GM23338 (cell line): ENCODE measurements around the gene LTBP3. TPM values are rescaled to one million over a fixed set of nuclear protein-coding genes. Genes with fewer than 3 reads are reported as not detected.

Source experiments
- ATAC-seq: fragments of 200-7000 bp; cut with Tn5 transposase; 3 replicates; pipeline ENCODE4 v1.9.1; 2020
- DNase-seq: peaks from one replicate; pipeline ENCODE4 v3.0.0-alpha.2; 2015; ENCODE audit warnings: low spot score
- H2AFZ ChIP-seq: fragments of 200-600 bp; sonication (generic); 2 replicates; pipeline ENCODE4 v1.8.0; 2016; ENCODE audit warnings: antibody characterized with exemption, mild to moderate bottlenecking, moderate library complexity
- H3F3A ChIP-seq: fragments of 200-600 bp; sonication (generic); replicated peaks from 2 replicates; pipeline ENCODE4 v1.8.0; 2017; ENCODE audit warnings: antibody characterized with exemption, mixed run types, low read depth
- H3K27ac ChIP-seq: fragments of 200-600 bp; sonication (generic); 2 replicates; pipeline ENCODE4 v1.6.1; 2016; ENCODE audit warnings: low read depth
- H3K27me3 ChIP-seq: fragments of 200-600 bp; sonication (generic); 2 replicates; pipeline ENCODE4 v1.8.0; 2016; ENCODE audit warnings: mild to moderate bottlenecking, mixed run types, moderate library complexity; ENCODE audit not compliant: insufficient read depth
- H3K36me3 ChIP-seq: fragments of 200-600 bp; sonication (generic); 2 replicates; pipeline ENCODE4 v1.8.0; 2016; ENCODE audit warnings: mild to moderate bottlenecking; ENCODE audit not compliant: insufficient read depth
- H3K4me1 ChIP-seq: fragments of 200-600 bp; sonication (generic); 2 replicates; pipeline ENCODE4 v1.8.0; 2016; ENCODE audit warnings: mild to moderate bottlenecking, moderate library complexity; ENCODE audit not compliant: insufficient read depth
- H3K4me2 ChIP-seq: fragments of 200-600 bp; sonication (generic); 2 replicates; pipeline ENCODE4 v1.7.1; 2017; ENCODE audit warnings: mixed run types
- H3K4me3 ChIP-seq: fragments of 200-600 bp; sonication (generic); 2 replicates; pipeline ENCODE4 v1.6.1; 2016; ENCODE audit warnings: mixed run types
- H3K79me2 ChIP-seq: fragments of 200-600 bp; sonication (generic); replicated peaks from 2 replicates; pipeline ENCODE4 v1.8.0; 2017; ENCODE audit warnings: mild to moderate bottlenecking; ENCODE audit not compliant: insufficient read depth
- H3K9me2 ChIP-seq: fragments of 200-600 bp; sonication (generic); 2 replicates; pipeline ENCODE4 v1.8.0; 2017; ENCODE audit not compliant: insufficient read depth
- H4K20me1 ChIP-seq: fragments of 200-600 bp; sonication (generic); replicated peaks from 2 replicates; pipeline ENCODE4 v1.8.0; 2017; ENCODE audit warnings: mild to moderate bottlenecking; ENCODE audit not compliant: insufficient read depth
- H3K27ac Mint-ChIP-seq: 2 replicates; pipeline ENCODE4 v1.8.0; 2020; ENCODE audit warnings: inconsistent platforms, mild to moderate bottlenecking, moderate library complexity, mixed read lengths
- H3K27me3 Mint-ChIP-seq: 3 replicates; pipeline ENCODE4 v1.8.0; 2022; ENCODE audit warnings: low read depth, mild to moderate bottlenecking, moderate library complexity, mixed read lengths, inconsistent platforms; ENCODE audit not compliant: insufficient read depth, poor library complexity
- H3K36me3 Mint-ChIP-seq: 3 replicates; pipeline ENCODE4 v1.8.0; 2021; ENCODE audit warnings: low read depth, mild to moderate bottlenecking, inconsistent platforms, moderate library complexity, mixed read lengths
- H3K4me1 Mint-ChIP-seq: 3 replicates; pipeline ENCODE4 v1.8.0; 2020; ENCODE audit warnings: mild to moderate bottlenecking, inconsistent platforms, mixed read lengths
- H3K4me3 Mint-ChIP-seq: 3 replicates; pipeline ENCODE4 v1.8.0; 2021; ENCODE audit warnings: moderate library complexity, mild to moderate bottlenecking, inconsistent platforms, mixed read lengths
- H3K9me3 Mint-ChIP-seq: 3 replicates; pipeline ENCODE4 v1.8.0; 2020; ENCODE audit warnings: moderate library complexity, mild to moderate bottlenecking, inconsistent platforms, mixed read lengths
- CREB1 ChIP-seq: fragments of 250-450 bp; sonication (Bioruptor Pico); IDR thresholded peaks from 2 replicates; pipeline ENCODE4 v1.5.0; 2020; ENCODE audit warnings: low read depth, mild to moderate bottlenecking, moderate library complexity
- EZH2 ChIP-seq: fragments of 200-600 bp; sonication (generic); IDR thresholded peaks from one replicate; pipeline ENCODE4 v1.8.0; 2017; ENCODE audit warnings: antibody characterized with exemption, mild to moderate bottlenecking, low read depth; ENCODE audit not compliant: unreplicated experiment
- EZH2phosphoT487 ChIP-seq: fragments of 200-600 bp; sonication (generic); IDR thresholded peaks from one replicate; pipeline ENCODE4 v1.8.1; 2018; ENCODE audit warnings: antibody characterized with exemption; ENCODE audit not compliant: unreplicated experiment
- JUNB ChIP-seq: IDR thresholded peaks from one replicate; pipeline ENCODE4 v1.6.1; 2016; ENCODE audit warnings: antibody characterized with exemption; ENCODE audit not compliant: unreplicated experiment
- NANOG ChIP-seq: IDR thresholded peaks from 2 replicates; pipeline ENCODE4 v1.6.1; 2016; ENCODE audit warnings: antibody characterized with exemption, borderline replicate concordance
- POLR2AphosphoS5 ChIP-seq: IDR thresholded peaks from 2 replicates; pipeline ENCODE4 v1.6.1; 2016; ENCODE audit warnings: antibody characterized with exemption, low read depth
- STAT1 ChIP-seq: IDR thresholded peaks from one replicate; pipeline ENCODE4 v1.6.1; 2016; ENCODE audit warnings: antibody characterized with exemption; ENCODE audit not compliant: unreplicated experiment
- ZNF114 ChIP-seq: fragments of 250-450 bp; sonication (Bioruptor Pico); IDR thresholded peaks from 2 replicates; pipeline ENCODE4 v1.5.0; 2020; ENCODE audit warnings: mild to moderate bottlenecking, moderate library complexity
- ZNF331 ChIP-seq: fragments of 250-450 bp; sonication (Bioruptor Pico); IDR thresholded peaks from 2 replicates; pipeline ENCODE4 v1.5.0; 2020; ENCODE audit warnings: low read depth, mild to moderate bottlenecking, moderate library complexity
- polyA plus RNA-seq: library from polyadenylated mRNA; unstranded; fragments of >200 nt; fragmentation: Nextera tagmentation; extraction: Ambion mirVana; gene quantifications from 2 replicates; pipeline ENCODE4 v1.2.1, GENCODE V29; 2016
- total RNA-seq: library from RNA; depleted of rRNA; stranded (reverse); fragments of >200 nt; shearing (Covaris generic); gene quantifications from 2 replicates; pipeline ENCODE4 v1.2.3, GENCODE V29; 2014
- TF ChIP-seq, protein P1 (sequence below): IDR thresholded peaks from 2 replicates; pipeline ENCODE4 v1.6.1; 2016; ENCODE audit warnings: antibody characterized with exemption
- TF ChIP-seq, protein P2 (sequence below), 2 experiments: fragments of 200-600 bp in 1 of 2; sonication (generic) in 1 of 2; conservative IDR thresholded peaks; 2 replicates each; pipeline versions ENCODE4 v1.5.1 to v1.6.1; 2016 to 2017; ENCODE audit warnings: antibody characterized with exemption in 2 of 2, low read depth in 2 of 2, mild to moderate bottlenecking in 2 of 2, moderate library complexity in 1 of 2
- TF ChIP-seq, protein P3 (sequence below): fragments of 250-450 bp; sonication (Bioruptor Pico); IDR thresholded peaks from 2 replicates; pipeline ENCODE4 v1.5.0; 2020; ENCODE audit warnings: mild to moderate bottlenecking, moderate library complexity
- TF ChIP-seq, protein P4 (sequence below): IDR thresholded peaks from one replicate; pipeline ENCODE4 v1.6.1; 2018; ENCODE audit warnings: antibody characterized with exemption; ENCODE audit not compliant: unreplicated experiment

The LTBP3 gene
- total and polyA plus RNA-seq, 2 experiments from 2014 or later: 9.5 to 29.2 TPM

DNA sequence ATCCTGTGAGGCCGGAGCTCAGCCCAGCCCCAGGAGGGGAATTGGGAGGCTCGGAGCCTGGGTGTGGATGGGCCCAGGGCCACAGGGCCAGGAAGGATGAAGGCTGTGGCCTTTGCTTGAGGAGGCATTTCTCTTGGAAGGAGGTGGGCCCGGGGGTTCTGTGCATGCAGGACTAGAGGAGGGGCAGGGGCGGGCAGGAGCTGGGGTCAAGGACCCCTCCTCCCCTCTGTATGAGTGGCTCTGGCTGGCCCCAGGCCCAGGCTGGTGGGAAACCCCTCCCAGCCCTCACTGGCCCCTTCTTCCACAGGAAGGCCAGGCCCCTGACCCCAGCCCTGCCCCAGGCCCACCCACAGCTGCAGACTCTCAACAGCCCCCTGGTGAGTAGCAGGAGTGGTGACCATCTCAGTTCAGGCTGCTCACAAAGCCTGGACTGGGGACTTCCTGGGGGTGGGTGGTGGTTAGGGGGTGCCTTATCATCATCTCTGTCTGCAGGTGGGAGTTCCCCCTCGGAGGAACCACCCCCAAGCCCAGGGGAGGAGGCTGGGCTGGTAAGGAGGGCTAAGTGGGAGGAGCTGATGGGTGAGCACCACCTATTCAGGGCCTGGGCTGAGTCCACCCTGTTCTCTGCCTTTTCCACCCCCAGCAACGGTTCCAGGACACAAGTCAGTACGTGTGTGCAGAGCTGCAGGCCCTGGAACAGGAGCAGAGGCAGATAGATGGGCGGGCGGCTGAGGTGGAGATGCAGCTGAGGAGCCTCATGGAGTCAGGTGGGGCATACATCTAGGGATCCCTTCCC is 31.5 kb upstream of the LTBP3 start:
- no peaks in the 10 kb centered on the region for H3K36me3 ChIP-seq
- no peak overlapping the region for H3K27ac ChIP-seq
- DNase-seq: no peak
- peaks cover 13% of the 10 kb centered on the region; the same call in 1 of the 2 replicates for H3K4me1 ChIP-seq
- ATAC-seq: no peak
- H3K9me2 ChIP-seq: no peaks in the 10 kb centered on the region
- H3K4me1 Mint-ChIP-seq: peaks cover 26% of the 10 kb centered on the region
- H3K4me3 ChIP-seq: no peak overlapping the region
- H3K4me2 ChIP-seq: no peak overlapping the region
- H3K27ac Mint-ChIP-seq: no peak overlapping the region
- H3K27me3 ChIP-seq: peaks cover 77% of the 10 kb centered on the region
- H3K27me3 Mint-ChIP-seq: peaks cover 61% of the 10 kb centered on the region
- no peaks in the 10 kb centered on the region for H4K20me1 ChIP-seq
- TF ChIP-seq, protein P1, sequence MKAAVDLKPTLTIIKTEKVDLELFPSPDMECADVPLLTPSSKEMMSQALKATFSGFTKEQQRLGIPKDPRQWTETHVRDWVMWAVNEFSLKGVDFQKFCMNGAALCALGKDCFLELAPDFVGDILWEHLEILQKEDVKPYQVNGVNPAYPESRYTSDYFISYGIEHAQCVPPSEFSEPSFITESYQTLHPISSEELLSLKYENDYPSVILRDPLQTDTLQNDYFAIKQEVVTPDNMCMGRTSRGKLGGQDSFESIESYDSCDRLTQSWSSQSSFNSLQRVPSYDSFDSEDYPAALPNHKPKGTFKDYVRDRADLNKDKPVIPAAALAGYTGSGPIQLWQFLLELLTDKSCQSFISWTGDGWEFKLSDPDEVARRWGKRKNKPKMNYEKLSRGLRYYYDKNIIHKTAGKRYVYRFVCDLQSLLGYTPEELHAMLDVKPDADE: no peak
- TF ChIP-seq STAT1: no peak
- TF ChIP-seq ZNF114 (CRISPR knock-in tag): no peak
- no peak for TF ChIP-seq POLR2AphosphoS5
- no peak for TF ChIP-seq EZH2
- TF ChIP-seq, protein P2, sequence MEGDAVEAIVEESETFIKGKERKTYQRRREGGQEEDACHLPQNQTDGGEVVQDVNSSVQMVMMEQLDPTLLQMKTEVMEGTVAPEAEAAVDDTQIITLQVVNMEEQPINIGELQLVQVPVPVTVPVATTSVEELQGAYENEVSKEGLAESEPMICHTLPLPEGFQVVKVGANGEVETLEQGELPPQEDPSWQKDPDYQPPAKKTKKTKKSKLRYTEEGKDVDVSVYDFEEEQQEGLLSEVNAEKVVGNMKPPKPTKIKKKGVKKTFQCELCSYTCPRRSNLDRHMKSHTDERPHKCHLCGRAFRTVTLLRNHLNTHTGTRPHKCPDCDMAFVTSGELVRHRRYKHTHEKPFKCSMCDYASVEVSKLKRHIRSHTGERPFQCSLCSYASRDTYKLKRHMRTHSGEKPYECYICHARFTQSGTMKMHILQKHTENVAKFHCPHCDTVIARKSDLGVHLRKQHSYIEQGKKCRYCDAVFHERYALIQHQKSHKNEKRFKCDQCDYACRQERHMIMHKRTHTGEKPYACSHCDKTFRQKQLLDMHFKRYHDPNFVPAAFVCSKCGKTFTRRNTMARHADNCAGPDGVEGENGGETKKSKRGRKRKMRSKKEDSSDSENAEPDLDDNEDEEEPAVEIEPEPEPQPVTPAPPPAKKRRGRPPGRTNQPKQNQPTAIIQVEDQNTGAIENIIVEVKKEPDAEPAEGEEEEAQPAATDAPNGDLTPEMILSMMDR (conservative IDR thresholded peaks at IDR 0.05; ENCODE audit: low read depth in 2 of 2): no peak
- no peak for TF ChIP-seq NANOG
- TF ChIP-seq EZH2phosphoT487: no peak
- no peak for TF ChIP-seq CREB1
- no peak for TF ChIP-seq ZNF331 (CRISPR knock-in tag)
- TF ChIP-seq, protein P3, sequence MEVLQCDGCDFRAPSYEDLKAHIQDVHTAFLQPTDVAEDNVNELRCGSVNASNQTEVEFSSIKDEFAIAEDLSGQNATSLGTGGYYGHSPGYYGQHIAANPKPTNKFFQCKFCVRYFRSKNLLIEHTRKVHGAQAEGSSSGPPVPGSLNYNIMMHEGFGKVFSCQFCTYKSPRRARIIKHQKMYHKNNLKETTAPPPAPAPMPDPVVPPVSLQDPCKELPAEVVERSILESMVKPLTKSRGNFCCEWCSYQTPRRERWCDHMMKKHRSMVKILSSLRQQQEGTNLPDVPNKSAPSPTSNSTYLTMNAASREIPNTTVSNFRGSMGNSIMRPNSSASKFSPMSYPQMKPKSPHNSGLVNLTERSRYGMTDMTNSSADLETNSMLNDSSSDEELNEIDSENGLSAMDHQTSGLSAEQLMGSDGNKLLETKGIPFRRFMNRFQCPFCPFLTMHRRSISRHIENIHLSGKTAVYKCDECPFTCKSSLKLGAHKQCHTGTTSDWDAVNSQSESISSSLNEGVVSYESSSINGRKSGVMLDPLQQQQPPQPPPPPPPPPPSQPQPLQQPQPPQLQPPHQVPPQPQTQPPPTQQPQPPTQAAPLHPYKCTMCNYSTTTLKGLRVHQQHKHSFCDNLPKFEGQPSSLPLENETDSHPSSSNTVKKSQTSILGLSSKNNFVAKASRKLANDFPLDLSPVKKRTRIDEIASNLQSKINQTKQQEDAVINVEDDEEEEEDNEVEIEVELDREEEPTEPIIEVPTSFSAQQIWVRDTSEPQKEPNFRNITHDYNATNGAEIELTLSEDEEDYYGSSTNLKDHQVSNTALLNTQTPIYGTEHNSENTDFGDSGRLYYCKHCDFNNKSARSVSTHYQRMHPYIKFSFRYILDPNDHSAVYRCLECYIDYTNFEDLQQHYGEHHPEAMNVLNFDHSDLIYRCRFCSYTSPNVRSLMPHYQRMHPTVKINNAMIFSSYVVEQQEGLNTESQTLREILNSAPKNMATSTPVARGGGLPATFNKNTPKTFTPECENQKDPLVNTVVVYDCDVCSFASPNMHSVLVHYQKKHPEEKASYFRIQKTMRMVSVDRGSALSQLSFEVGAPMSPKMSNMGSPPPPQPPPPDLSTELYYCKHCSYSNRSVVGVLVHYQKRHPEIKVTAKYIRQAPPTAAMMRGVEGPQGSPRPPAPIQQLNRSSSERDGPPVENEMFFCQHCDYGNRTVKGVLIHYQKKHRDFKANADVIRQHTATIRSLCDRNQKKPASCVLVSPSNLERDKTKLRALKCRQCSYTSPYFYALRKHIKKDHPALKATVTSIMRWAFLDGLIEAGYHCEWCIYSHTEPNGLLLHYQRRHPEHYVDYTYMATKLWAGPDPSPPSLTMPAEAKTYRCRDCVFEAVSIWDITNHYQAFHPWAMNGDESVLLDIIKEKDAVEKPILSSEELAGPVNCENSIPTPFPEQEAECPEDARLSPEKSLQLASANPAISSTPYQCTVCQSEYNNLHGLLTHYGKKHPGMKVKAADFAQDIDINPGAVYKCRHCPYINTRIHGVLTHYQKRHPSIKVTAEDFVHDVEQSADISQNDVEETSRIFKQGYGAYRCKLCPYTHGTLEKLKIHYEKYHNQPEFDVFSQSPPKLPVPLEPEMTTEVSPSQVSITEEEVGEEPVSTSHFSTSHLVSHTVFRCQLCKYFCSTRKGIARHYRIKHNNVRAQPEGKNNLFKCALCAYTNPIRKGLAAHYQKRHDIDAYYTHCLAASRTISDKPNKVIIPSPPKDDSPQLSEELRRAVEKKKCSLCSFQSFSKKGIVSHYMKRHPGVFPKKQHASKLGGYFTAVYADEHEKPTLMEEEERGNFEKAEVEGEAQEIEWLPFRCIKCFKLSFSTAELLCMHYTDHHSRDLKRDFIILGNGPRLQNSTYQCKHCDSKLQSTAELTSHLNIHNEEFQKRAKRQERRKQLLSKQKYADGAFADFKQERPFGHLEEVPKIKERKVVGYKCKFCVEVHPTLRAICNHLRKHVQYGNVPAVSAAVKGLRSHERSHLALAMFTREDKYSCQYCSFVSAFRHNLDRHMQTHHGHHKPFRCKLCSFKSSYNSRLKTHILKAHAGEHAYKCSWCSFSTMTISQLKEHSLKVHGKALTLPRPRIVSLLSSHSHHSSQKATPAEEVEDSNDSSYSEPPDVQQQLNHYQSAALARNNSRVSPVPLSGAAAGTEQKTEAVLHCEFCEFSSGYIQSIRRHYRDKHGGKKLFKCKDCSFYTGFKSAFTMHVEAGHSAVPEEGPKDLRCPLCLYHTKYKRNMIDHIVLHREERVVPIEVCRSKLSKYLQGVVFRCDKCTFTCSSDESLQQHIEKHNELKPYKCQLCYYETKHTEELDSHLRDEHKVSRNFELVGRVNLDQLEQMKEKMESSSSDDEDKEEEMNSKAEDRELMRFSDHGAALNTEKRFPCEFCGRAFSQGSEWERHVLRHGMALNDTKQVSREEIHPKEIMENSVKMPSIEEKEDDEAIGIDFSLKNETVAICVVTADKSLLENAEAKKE (CRISPR knock-in tag): no peak
- TF ChIP-seq JUNB: no peak
- TF ChIP-seq, protein P4, sequence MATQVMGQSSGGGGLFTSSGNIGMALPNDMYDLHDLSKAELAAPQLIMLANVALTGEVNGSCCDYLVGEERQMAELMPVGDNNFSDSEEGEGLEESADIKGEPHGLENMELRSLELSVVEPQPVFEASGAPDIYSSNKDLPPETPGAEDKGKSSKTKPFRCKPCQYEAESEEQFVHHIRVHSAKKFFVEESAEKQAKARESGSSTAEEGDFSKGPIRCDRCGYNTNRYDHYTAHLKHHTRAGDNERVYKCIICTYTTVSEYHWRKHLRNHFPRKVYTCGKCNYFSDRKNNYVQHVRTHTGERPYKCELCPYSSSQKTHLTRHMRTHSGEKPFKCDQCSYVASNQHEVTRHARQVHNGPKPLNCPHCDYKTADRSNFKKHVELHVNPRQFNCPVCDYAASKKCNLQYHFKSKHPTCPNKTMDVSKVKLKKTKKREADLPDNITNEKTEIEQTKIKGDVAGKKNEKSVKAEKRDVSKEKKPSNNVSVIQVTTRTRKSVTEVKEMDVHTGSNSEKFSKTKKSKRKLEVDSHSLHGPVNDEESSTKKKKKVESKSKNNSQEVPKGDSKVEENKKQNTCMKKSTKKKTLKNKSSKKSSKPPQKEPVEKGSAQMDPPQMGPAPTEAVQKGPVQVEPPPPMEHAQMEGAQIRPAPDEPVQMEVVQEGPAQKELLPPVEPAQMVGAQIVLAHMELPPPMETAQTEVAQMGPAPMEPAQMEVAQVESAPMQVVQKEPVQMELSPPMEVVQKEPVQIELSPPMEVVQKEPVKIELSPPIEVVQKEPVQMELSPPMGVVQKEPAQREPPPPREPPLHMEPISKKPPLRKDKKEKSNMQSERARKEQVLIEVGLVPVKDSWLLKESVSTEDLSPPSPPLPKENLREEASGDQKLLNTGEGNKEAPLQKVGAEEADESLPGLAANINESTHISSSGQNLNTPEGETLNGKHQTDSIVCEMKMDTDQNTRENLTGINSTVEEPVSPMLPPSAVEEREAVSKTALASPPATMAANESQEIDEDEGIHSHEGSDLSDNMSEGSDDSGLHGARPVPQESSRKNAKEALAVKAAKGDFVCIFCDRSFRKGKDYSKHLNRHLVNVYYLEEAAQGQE: no peak
- no peaks in the 10 kb centered on the region for H3K79me2 ChIP-seq
- peaks cover 2% of the 10 kb centered on the region; the same call in 1 of the 3 replicates for H3K36me3 Mint-ChIP-seq
- H2AFZ ChIP-seq: no peak overlapping the region
- no peaks in the 10 kb centered on the region for H3K9me3 Mint-ChIP-seq
- H3F3A ChIP-seq: peaks cover 36% of the 10 kb centered on the region
- no peak overlapping the region for H3K4me3 Mint-ChIP-seq
